ENCODE data around the gene DDX54.
"Not testable (repeated sequence)": the region's sequence is repeated elsewhere in the genome, so short reads cannot be mapped to it uniquely, and the experiment has no call there.

The DDX54 gene

DNA sequence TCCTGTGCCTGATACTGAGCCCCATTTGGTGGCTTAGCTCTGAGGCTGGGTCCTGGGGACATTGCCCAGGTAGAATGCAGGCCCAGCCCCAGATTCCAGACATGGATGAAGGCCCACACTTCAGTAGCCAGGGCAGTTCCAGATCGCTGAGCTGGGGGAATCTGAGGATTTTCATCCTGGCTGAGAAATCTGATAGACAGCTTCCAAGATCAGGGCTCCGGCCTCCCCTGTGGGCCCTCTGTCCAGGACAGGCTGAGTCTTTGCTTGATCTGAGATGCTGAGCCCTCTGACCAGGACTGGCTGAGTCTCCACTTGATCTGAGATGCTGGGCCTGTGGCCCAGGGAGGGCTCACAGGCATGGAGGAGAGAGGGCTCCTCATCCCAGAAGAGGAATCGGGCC lies 46.5 kb downstream of the DDX54 start:
- no peak for DNase-seq

- no peak for DNase-seq
Observed at GRCh38 chr12:113137861-113138783, 47.2 kb downstream of the DDX54 start.

- DNase-seq, result no peak
Observed at GRCh38 chr12:113136990-113137511, 48.2 kb downstream of the DDX54 start.

- peak; percentile 63 to 67 for DNase-seq
Observed at GRCh38 chr12:113136128-113136989, 48.9 kb downstream of the DDX54 start.

DNA sequence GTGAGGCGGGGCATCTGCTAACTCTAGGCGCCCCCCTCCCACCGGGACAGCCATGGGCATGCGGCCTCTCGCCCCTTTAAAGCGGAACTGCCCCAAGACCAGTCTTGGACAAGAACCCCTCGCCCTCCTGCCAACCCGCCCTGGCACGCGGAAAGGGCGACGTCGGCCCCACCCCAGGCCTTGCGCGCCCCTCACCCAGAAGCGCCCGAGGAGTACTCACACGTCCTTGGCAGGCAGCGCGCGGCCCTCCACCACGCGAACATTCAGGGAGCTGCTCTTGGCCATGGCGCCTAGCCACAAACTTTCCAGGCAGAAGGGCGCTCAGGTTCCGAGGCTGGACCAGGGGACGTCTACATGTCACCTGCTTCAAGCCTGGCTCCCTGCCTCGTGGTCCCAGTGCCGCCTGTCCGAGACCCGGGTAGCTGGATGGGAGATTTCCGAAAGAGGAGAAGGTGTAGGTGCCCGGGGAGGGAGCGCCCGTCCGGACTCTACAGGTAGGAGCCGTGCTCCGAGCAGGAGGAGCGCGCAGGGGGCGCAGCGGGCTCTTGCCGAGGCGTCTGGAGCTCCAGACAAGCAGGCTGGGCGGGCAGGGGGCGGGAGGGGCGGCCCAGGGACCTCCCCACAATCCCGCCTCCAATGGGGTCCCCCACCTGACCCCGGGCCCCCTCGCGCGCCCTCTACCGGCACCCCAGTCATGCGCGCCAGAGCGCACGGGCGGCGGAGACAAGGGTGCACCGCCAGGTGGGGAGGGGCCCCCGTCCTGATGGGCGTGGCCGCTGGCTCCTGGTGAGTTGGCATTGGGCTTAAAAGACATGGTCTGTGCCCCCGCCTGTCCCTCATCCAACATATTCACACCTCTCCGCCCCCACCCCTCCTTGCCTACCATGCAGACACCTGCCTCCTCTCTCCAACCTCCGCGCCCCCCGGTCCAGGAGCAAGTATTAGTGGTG lies 49.8 kb downstream of the DDX54 start, which contains the start of gene RASAL1:
Gene RASAL1 (minus strand): TSS at position 584 of the 950 bp plus-strand sequence. CDS start 299 bp downstream, at position 285.
- peak; percentile 74 to 81 for DNase-seq

DNA sequence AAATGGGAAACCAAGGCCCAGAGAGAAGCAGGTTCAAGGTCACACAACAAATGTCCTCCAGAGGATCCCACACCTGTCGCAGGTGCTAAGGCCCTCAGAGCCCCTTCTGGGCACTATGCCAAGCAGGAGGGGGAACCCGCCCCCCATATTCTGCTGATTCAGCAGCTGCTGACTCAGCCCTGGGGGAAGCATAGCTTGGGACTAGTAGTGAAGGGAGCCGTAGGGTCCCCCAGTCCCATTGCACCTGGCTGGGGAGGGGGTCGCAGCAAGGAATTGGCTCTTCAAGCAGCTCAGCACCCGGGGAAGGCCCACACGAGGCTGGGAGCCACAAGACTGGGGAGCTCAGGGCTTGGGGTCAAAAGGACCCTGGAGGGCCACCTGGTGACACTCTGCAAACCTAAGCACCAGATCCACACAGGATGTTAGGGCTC lies 50.7 kb downstream of the DDX54 start:
- DNase-seq, result no peak

- DNase-seq, result no peak
Observed at GRCh38 chr12:113134071-113134470, 51.2 kb downstream of the DDX54 start.

DNA sequence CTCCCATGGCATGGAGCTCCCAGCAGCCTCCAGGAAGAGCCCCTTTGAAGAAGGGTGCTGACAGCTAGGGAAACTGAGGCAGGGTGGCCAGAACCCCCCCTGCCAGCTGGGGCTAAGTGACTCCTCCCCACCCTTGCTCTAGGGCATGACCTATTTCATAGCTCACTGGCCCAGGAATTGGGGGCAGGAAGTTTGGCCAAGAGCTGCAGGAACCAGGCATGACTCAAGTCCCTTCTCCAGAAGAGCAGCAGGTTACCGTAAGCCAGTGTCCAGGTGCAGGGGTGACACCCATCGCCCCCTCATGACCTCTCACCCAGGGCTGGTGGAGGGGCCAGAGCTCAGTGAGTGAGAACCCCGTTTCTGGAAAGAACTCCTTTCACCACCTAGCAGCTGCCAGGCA lies 51.6 kb downstream of the DDX54 start:
- no peak for DNase-seq

GRCh38 chr12:113133036-113133435 lies 52.2 kb downstream of the DDX54 start:
- DNase-seq, result no peak

- DNase-seq, result no peak
Observed at GRCh38 chr12:113131556-113131955, 53.7 kb downstream of the DDX54 start.

GRCh38 chr12:113130457-113131135 lies 54.7 kb downstream of the DDX54 start:
- DNase-seq, result no peak

- DNase-seq, result no peak
Observed at GRCh38 chr12:113129664-113130456, 55.4 kb downstream of the DDX54 start.

- no peak for DNase-seq
Observed at GRCh38 chr12:113128802-113129663, 56.2 kb downstream of the DDX54 start.

- no peak for DNase-seq
Observed at GRCh38 chr12:113127791-113128199, 57.5 kb downstream of the DDX54 start.

DNA sequence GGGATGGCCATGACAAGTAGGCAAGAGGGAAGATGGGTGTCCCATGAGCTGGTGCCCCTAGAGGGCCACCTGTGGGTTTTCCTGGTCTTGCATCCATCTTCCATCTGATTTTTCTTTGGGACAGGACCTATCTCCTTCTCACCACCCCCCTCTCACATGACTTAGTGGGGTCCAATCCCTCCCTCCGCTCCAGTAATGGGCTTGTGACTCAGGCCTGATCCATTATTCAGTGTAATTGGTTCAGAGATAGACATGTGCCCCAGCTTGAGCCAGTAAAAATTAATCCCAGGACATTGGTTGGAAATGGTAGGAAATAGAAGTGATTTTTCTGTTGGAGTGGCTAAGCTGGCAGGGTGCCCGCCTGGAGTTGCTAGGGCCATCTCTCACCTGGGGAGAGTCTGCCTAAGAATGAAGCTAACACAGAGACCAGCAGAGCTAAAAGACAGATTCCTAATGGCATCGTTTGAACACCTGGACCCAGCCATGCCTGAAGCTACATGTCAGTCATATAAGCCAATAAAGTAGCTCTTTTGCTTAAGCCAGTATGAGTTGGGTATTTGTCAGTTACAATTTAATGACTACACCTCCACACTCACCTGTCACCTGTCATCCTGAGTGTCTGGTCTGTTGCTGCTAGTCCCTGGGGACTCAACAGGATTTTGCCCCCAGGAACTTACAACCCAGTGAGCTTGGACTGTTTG lies 64.5 kb downstream of the DDX54 start:
- no peak for DNase-seq

DNA sequence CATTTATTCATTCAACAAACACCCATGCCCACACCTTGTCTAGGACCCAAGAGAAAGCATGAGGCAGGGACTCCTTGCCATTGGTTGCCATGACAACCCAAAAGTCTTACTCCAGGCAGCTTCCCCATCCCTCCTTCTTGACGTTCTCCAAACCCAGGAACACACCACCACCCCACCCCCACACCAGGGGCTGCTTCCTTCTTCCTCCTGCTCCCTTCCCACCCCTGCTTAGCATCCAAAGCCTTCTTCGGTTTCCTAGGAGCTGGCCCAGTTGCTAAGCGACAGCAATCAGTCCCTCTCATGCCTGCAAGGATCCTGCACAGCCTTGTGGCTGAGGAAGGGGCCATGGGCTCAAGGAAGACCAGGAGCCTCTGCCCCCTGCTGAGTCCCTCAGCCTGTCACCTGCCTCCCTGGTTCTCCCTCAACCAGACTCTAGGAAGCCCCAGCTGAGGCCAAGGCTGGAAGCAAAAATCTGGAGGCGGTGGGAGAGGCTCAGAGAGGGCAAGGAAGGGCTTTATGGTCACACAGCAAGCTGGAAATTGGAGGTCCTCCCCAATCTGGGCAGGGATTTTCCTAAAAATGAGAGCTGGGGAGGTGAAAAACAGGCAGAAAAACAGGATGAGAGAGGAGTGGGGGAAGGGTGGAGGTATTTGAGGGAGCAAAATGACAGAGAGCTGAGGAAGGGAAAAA lies 65.2 kb downstream of the DDX54 start:
- DNase-seq, result no peak

DNA sequence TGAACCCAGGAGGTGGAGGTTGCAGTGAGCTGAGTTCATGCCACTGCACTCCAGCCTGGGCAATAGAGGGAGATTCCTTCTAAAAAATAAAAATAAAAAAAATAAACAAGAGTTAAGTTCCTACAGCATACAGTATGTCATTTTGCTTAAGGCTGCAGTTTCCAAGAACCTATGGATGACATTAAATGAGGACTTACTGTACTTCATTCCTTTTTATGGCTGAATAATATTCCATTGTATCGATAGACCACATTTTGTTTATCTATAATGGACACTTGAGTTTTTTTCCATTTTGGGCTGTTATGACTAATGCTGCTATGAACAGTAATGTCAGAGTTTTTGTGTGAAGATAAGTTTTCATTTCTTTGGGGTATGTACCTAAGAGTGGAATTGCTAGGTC lies 67.1 kb downstream of the DDX54 start:
- DNase-seq, result no peak

DNA sequence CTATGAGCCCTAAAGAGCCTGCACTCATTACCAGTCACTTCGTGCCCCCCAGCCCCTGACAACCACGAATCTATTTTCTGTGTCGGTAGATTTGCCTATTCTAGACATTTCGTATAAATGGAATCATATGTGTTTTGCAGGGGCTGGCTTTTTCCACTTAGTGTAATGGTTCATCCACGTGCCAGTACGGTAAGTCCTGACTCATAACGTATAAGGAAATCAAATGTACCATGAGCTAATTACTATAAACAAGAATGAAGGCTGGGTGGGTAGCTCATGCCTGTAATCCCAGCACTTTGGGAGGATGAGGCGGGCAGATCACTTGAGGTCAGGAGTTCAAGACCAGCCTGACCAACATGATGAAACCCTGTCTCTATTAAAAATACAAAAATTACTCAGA lies 67.6 kb downstream of the DDX54 start:
- not testable (repeated sequence) for DNase-seq
